ENCODE data around the gene KCNIP4.

Gene KCNIP4

DNA sequence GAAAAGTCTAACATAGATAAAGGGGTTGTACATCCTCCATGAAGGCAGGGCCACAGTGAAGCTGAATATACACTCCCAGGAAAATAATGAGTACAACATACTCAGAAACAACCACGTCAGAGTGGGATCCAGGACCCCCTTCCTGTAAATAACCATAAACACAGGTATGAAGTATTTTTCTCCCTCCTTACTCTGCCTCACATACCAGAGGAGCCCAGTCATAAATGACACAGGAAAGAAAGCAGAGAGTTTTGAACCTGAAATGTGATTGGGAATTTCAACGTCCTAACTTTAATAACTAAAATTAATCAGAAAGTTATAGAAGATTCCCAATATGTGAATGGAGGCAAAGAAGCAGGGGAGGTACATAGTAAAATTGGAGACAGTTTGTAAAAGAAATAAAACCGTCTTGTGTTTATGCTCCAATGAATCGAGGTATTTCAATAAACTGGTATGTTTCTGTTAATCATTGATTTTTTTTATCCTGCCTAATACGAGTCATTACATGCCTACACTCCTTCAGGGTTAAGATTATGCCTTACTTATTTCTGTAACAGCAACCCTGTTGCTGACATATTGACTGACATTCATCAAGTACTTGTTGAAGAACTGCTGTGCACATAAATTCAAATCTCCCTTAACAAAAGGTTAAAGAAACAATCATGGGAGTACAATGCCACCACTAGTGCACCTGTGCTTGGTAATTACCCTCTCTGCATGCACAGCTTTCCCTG is 431.3 kb downstream of the KCNIP4 start:
- H3K36me3 ChIP-seq, result no peaks in the 10 kb centered on the region
- no peaks in the 10 kb centered on the region for H3K9me3 ChIP-seq
- TF ChIP-seq, protein P1, sequence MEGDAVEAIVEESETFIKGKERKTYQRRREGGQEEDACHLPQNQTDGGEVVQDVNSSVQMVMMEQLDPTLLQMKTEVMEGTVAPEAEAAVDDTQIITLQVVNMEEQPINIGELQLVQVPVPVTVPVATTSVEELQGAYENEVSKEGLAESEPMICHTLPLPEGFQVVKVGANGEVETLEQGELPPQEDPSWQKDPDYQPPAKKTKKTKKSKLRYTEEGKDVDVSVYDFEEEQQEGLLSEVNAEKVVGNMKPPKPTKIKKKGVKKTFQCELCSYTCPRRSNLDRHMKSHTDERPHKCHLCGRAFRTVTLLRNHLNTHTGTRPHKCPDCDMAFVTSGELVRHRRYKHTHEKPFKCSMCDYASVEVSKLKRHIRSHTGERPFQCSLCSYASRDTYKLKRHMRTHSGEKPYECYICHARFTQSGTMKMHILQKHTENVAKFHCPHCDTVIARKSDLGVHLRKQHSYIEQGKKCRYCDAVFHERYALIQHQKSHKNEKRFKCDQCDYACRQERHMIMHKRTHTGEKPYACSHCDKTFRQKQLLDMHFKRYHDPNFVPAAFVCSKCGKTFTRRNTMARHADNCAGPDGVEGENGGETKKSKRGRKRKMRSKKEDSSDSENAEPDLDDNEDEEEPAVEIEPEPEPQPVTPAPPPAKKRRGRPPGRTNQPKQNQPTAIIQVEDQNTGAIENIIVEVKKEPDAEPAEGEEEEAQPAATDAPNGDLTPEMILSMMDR (IDR thresholded peaks at IDR 0.05), result no peak
- H3K4me3 ChIP-seq (ENCODE audit: low read depth in 1 of 2, low read length in 1 of 2), result no peak overlapping the region
- H3K27me3 ChIP-seq, result no peaks in the 10 kb centered on the region
- no peak overlapping the region for H3K27ac ChIP-seq
- no peaks in the 10 kb centered on the region for H3K4me1 ChIP-seq (ENCODE audit: control insufficient read depth in 1 of 2, insufficient read depth in 1 of 2, low read depth in 1 of 2, low read length in 1 of 2)

DNA sequence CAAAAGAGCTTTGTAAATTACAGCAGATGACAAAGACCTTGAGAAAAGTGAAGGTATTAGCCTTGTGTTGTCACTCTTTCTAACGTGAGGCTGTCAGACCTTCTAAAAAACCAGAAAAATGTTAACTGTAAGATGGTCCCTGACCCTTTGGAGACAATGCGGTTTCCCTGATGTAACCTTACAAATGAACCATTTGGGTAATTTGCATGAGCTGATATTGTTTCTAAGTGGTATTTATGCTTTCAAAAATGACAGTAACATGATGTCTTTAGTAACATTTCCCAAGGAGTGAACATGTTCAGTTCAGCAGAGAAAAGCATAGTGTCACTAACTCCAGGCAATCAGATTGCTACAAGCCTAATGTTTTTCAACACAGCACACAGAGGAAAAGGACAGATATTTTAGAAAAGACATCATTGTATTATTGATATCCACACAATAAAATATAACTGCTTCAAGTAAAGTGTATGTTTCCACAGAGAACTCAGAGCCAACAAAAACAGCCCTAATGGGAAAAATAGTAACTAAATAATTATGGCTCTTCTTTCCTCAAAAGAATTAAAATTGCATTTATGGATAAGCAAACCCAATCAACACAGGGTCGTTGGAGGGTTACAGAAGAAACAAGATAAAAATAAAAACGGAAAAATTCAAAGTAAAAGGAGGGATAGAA is 434.4 kb downstream of the KCNIP4 start:
- Histone ChIP-seq H3K4me3 (ENCODE audit: low read depth in 1 of 2, low read length in 1 of 2) (no peak overlapping the region), H3K27ac (no peak overlapping the region), H3K36me3 (no peaks in the 10 kb centered on the region), H3K4me1 (ENCODE audit: control insufficient read depth in 1 of 2, insufficient read depth in 1 of 2, low read depth in 1 of 2, low read length in 1 of 2) (no peaks in the 10 kb centered on the region), H3K27me3 (no peaks in the 10 kb centered on the region), H3K9me3 (no peaks in the 10 kb centered on the region)
- TF ChIP-seq, protein P1 (IDR thresholded peaks at IDR 0.05), result no peak

DNA sequence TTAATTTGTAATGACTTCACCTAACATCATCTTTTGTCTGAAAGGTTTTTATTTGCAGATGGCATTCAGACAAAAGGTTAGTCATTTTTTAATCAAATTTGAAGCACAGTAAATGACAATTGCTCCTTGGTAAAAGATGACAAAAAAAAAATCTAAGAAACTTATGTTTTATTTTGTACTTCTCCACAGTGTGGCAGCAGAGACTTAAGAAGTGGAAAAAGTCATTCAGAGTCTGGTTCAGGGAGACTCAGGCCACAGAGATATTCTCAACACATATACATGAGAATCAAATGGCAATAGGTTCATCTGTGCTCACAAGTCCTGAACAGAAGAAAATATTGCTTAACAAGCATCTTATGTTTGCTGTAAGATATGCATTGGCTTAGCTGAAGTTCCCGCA is 436.2 kb downstream of the KCNIP4 start:
- no peaks in the 10 kb centered on the region for H3K36me3 ChIP-seq
- H3K27ac ChIP-seq, result no peak overlapping the region
- no peaks in the 10 kb centered on the region for H3K4me1 ChIP-seq (ENCODE audit: control insufficient read depth in 1 of 2, insufficient read depth in 1 of 2, low read depth in 1 of 2, low read length in 1 of 2)
- H3K9me3 ChIP-seq, result no peaks in the 10 kb centered on the region
- H3K27me3 ChIP-seq, result no peaks in the 10 kb centered on the region
- H3K4me3 ChIP-seq (ENCODE audit: low read depth in 1 of 2, low read length in 1 of 2), result no peak overlapping the region
- TF ChIP-seq, protein P1 (IDR thresholded peaks at IDR 0.05), result no peak

DNA sequence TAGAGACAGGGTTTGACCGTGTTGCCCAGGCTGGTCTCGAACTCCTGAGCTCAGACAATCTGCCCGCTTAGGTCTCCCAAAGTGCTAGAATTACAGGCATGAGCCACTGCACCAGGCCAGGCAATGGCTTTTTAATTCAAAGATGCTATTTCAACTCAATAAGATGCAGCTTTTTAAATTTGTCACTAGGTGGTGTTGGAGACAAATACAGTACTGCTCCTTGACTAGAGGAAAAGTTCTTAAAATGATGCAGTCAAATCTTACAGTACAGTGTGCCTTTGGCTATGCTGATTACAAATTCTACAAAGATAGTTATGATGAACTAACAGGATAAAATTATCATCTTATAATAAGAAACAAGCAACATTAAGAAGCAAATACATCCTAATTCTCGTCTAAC is 441.1 kb downstream of the KCNIP4 start:
- no peaks in the 10 kb centered on the region for H3K36me3 ChIP-seq
- H3K27ac ChIP-seq, result no peak overlapping the region
- TF ChIP-seq, protein P1 (IDR thresholded peaks at IDR 0.05), result no peak
- H3K4me1 ChIP-seq (ENCODE audit: control insufficient read depth in 1 of 2, insufficient read depth in 1 of 2, low read depth in 1 of 2, low read length in 1 of 2), result no peaks in the 10 kb centered on the region
- no peaks in the 10 kb centered on the region for H3K9me3 ChIP-seq
- no peaks in the 10 kb centered on the region for H3K27me3 ChIP-seq
- no peak overlapping the region for H3K4me3 ChIP-seq (ENCODE audit: low read depth in 1 of 2, low read length in 1 of 2)

DNA sequence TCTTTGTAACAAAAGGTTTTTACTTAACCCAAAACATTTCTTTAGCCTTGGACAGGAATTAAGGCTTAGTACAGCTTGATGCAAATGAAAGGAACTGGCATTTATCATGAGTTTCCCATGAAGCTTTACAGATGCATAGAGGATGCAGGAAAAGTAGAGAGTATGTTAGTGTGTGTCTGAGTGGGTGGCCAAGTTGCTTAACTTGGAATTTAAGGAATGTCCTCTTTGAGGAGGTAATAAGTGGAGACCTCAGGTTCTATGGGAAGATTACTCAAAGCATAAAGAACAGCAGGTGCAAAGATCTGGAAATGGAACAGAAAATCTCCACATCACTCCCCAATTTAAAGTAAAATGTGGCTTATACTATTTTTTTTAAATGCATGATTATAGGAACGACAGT is 457.9 kb downstream of the KCNIP4 start:
- Histone ChIP-seq H3K4me3 (ENCODE audit: low read depth in 1 of 2, low read length in 1 of 2) (no peak overlapping the region), H3K36me3 (no peaks in the 10 kb centered on the region), H3K27me3 (no peaks in the 10 kb centered on the region), H3K9me3 (no peaks in the 10 kb centered on the region), H3K4me1 (ENCODE audit: control insufficient read depth in 1 of 2, insufficient read depth in 1 of 2, low read depth in 1 of 2, low read length in 1 of 2) (no peaks in the 10 kb centered on the region), H3K27ac (no peak overlapping the region)
- TF ChIP-seq, protein P1 (IDR thresholded peaks at IDR 0.05), result no peak

Measured in neutrophil (primary cell).